Tibial nerve (tissue), 4 donors: ENCODE results near the gene MICALL2.

Experiments
- EP300 ChIP-seq, 2 donors: sonication (generic); formaldehyde crosslinking; IDR thresholded peaks; one replicate each; pipeline ENCODE4 v1.6.1; 2017; ENCODE audit warnings: antibody characterized with exemption in 2 of 2, mild to moderate bottlenecking in 1 of 2
- POLR2A ChIP-seq, 2 donors: fragments of 450-650 bp; IDR thresholded peaks; one replicate each; pipeline ENCODE4 v1.6.1; 2017; ENCODE audit warnings: antibody characterized with exemption in 2 of 2, mild to moderate bottlenecking in 2 of 2, moderate library complexity in 2 of 2
- TF ChIP-seq, protein P1 (sequence below), 5 experiments: fragments of 200-600 bp in 3 of 5; fragments of 450-650 bp in 2 of 5; sonication (generic) in 3 of 5; IDR thresholded peaks; one replicate each; pipeline ENCODE4 v1.5.1; 2016 to 2019; ENCODE audit warnings: antibody characterized with exemption in 5 of 5, mild to moderate bottlenecking in 3 of 5, moderate library complexity in 2 of 5

DNA sequence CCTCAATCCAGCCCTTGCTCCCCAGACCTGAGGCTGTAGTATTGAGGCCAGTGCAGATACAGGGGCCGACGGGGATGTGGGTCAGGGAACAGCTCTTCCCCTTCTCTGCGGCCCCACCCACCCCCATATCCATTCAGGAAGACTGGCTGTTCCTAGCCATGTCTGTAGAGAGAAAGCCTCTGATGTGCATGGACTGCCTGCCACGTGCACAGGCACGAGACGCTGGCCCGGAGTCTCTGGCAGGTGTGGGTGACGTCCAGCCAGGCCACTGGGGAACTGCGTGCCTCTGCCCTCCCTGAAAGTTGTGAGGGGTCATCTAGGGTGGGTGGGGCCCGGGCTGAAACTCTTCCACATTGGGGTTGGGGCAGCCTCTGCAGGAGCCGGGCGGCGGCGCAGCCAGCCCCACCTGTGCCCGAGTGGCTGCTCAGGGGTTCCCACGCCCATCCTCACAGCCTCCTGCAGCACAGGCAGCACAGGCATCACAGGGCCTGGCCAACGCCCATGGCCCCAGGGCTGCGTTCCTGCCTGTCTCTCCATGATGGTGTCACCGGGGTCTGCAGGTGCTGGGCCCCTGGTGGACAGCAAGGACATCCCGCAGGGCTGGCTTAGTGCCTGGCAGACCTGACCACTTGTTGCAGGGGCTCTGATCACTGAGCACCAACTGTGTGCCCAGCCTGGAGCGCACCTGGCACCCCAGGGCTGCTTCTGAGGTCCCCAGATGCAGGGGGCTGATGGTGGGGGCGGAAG lies 27.5 kb downstream of the MICALL2 start:
- TF ChIP-seq, protein P1, sequence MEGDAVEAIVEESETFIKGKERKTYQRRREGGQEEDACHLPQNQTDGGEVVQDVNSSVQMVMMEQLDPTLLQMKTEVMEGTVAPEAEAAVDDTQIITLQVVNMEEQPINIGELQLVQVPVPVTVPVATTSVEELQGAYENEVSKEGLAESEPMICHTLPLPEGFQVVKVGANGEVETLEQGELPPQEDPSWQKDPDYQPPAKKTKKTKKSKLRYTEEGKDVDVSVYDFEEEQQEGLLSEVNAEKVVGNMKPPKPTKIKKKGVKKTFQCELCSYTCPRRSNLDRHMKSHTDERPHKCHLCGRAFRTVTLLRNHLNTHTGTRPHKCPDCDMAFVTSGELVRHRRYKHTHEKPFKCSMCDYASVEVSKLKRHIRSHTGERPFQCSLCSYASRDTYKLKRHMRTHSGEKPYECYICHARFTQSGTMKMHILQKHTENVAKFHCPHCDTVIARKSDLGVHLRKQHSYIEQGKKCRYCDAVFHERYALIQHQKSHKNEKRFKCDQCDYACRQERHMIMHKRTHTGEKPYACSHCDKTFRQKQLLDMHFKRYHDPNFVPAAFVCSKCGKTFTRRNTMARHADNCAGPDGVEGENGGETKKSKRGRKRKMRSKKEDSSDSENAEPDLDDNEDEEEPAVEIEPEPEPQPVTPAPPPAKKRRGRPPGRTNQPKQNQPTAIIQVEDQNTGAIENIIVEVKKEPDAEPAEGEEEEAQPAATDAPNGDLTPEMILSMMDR (IDR thresholded peaks at IDR 0.05) = no peak
- TF ChIP-seq POLR2A (IDR thresholded peaks at IDR 0.05) = no peak
- TF ChIP-seq EP300 (IDR thresholded peaks at IDR 0.05) = no peak
